Left colon (tissue), 2 donors: Measurements from ENCODE around the gene SPON1. TPM values are rescaled to one million over a fixed set of nuclear protein-coding genes. Genes with fewer than 3 reads are reported as not detected.
A peak's percentile ranks its signal among the peaks of the same experiment; 100 is the strongest.
"Not testable (repeated sequence)": the region's sequence is repeated elsewhere in the genome, so short reads cannot be mapped to it uniquely, and the experiment has no call there.

Experiments
- ATAC-seq: fragments of 200-7000 bp; cut with Tn5 transposase; one replicate; pipeline ENCODE4 v1.9.1; 2020; ENCODE audit warnings: mild to moderate bottlenecking, moderate library complexity
- DNase-seq, 2 donors: peaks; one replicate each; pipeline ENCODE4 v3.0.0-alpha.2; 2020
- intact Hi-C, 2 donors: fragments of 100-400 bp; cut with DNase I in 1 of 2; cut with micrococcal nuclease in 1 of 2; formaldehyde crosslinking; loops; one replicate each; pipeline versions ENCODE4 v1.11.2 to v1.14.0; 2022; cut with DNase I, micrococcal nuclease
- long read RNA-seq: library from polyadenylated mRNA; unstranded; transcript quantifications from one replicate; pipeline ENCODE4 v2.0.0, GENCODE V29; 2021
- total RNA-seq, 2 donors: library from RNA; stranded (reverse); fragmentation: NEBNext Ultra II Directional; extraction: Animal tissue kit (Norgen Biotek cat#: 25700); gene quantifications; one replicate each; pipeline ENCODE4 v1.2.1, GENCODE V29; 2021
- donor health status: DM: no; HTN: no; CAD: no.
- donor health status: DM: yes; HTN: yes; CAD: no.

SPON1 gene
- total RNA-seq: 10 to 100 TPM; 86.7 to 87.0 TPM
- long read RNA-seq, full-length matches to known transcripts: 29 of 123 reads
- long read RNA-seq, partial matches to known transcripts: 84 of 123 reads
- long read RNA-seq, other reads (novel, unspliced or antisense): 10 of 123 reads

DNA sequence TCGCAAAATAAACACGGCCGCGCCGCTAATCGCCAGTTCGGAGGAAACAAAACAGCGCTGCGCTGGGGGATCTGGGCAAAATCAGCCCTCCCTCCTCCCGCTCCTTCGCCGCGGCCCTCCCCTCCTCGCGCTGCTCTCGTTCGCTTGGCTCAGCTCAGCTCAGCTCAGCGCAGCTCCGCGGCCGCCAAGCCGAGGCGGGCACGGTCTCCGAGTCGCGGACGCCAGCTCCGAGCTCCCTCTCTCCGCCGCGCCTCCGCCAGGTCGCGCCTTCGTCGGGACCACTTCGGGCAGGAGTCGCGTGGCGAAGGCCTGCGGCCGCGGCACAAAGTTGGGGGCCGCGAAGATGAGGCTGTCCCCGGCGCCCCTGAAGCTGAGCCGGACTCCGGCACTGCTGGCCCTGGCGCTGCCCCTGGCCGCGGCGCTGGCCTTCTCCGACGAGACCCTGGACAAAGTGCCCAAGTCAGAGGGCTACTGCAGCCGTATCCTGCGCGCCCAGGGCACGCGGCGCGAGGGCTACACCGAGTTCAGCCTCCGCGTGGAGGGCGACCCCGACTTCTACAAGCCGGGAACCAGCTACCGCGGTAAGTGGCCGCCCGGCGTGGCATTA is at the start of gene SPON1:
Gene SPON1, plus strand, starts transcription at position 162 of the 607 bp plus-strand sequence. Its CDS starts 182 bp downstream, at position 344.
- intact Hi-C loops: no loop called here

GRCh38 chr11:13917264-13917663 is 45.3 kb upstream of the SPON1 start:
- no peak for DNase-seq
- intact Hi-C loops: no loop called here
- ATAC-seq: no peak

More for the DNA sequence above, at the start of gene SPON1:
- DNase-seq (peak; percentile 52 to 68), ATAC-seq (peak; percentile 40)

GRCh38 chr11:13917904-13918303 is 44.6 kb upstream of the SPON1 start:
- ATAC-seq (no peak), DNase-seq (no peak)
- intact Hi-C loops: no loop called here

DNA sequence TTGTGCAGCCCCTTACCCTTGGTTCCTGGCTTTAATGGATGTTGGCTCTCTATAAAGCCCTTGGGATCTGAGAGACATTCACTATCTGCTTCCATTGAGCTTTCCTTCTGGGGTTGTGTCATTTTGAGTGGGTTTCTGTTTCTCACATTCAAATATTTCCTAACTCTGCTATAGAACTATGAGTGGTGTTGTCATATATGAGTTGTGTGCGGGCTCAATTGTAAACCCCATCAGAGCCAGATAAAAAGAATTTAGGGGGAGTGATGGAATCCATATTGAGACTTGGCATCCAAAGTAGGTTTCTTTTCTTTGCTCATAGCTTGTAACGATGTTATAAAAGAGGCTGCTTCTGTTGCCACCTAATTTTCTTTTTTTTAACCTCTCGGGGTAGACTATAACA is 41.8 kb upstream of the SPON1 start:
- ATAC-seq: no peak
- DNase-seq: no peak
- intact Hi-C loops: no loop called here

DNA sequence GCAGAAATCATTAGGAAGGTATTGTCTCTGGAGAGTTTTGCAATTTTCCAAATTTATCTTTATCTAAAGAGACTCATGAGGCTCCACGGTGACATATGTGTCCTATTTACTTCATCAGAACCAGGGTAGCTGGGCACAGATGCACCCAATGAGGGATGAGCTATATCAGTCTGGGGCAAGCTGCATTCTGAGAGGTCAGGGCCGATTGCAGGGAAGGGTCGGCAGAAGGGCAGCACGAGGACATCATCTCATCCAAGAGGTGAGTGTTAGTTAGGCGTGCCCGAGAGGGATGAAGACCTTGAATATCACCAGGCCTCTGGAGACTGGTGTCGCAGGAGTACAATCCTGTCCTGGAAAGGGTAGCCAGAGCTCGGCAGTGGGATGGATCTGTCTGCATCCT is 41.0 kb upstream of the SPON1 start:
- intact Hi-C loops: no loop called here
- DNase-seq (no peak), ATAC-seq (no peak)

GRCh38 chr11:13923182-13923581 is 39.3 kb upstream of the SPON1 start:
- DNase-seq (peak in 1 of 2 donors; percentile 16), ATAC-seq (peak; percentile 88)
- intact Hi-C loops: no loop called here

DNA sequence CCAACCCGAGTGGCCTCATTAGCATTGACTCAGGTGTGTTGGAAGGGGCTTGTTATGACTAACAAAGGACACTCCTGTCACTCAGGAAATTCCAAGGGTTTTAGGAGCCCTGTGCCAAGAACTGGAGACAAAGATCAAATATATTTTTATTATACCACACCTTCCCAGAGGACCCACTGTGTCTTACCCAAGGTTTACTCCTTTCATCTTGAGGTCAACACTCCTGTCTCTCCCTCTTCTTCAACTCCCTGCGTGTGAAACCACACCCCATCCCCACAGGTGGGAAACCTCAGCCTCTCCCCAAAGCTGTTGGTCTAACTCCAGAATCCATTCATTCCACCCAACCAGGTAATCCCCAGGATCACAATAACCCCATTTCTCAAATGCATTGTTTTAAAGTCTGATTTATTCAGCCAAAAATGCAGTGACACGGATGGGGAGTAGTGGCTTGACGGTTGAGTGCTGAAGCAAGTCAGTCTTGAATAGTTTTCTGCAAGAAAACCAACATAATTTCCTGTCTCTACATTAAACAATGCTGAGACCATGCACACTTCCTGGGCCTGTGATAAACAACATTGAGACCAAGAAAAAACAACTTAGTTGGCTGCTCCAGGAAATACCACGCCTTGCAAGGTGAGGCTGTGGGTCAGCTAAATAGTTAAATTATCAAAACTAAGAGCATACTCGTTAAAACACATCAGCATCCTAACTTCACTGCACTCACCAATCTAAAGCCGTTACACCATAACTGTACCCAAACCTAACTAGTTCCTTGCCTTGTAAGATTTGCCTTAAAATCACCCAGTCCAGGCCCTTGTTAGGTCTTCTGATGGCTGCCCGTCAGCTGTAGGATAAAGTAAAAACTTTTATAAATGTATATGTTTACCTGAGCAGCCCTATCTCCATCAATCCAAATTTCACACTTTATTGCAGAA is 38.5 kb upstream of the SPON1 start:
- intact Hi-C loops: no loop called here
- DNase-seq (no peak), ATAC-seq (peak; percentile 33)

GRCh38 chr11:13924801-13925327 is 37.7 kb upstream of the SPON1 start:
- DNase-seq (no peak), ATAC-seq (no peak)
- intact Hi-C loops: no loop called here

GRCh38 chr11:13926366-13926765 is 36.2 kb upstream of the SPON1 start:
- intact Hi-C loops, DNase-seq: not testable (repeated sequence)
- ATAC-seq: peak; percentile 32

- ATAC-seq (no peak), DNase-seq (no peak)
- intact Hi-C loops: no loop called here
Measured at GRCh38 chr11:13926981-13927380, 35.5 kb upstream of the SPON1 start.

DNA sequence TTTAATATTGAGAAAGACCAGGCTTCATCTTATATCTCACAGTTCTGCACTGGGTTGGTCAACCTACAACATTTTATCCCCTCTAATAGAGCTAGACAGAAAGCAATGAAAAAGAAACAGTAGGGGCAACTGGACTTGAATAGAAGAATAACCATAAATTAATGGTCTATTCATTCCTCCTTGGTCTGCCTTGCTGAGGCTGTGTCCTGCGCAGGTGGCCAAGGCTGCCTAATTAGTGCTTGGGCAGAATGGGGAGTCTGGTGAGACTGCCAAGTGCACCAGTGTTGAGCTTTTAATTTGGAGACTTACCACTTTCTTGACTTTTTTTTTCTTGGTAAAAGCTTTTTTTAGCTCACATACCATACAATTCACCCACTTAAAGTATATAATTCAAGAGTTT is 35.0 kb upstream of the SPON1 start:
- intact Hi-C loops: no loop called here
- ATAC-seq (no peak), DNase-seq (no peak)

- DNase-seq (no peak), ATAC-seq (peak; percentile 29)
- intact Hi-C loops: no loop called here
Measured at GRCh38 chr11:13928566-13929251, 33.8 kb upstream of the SPON1 start.

DNA sequence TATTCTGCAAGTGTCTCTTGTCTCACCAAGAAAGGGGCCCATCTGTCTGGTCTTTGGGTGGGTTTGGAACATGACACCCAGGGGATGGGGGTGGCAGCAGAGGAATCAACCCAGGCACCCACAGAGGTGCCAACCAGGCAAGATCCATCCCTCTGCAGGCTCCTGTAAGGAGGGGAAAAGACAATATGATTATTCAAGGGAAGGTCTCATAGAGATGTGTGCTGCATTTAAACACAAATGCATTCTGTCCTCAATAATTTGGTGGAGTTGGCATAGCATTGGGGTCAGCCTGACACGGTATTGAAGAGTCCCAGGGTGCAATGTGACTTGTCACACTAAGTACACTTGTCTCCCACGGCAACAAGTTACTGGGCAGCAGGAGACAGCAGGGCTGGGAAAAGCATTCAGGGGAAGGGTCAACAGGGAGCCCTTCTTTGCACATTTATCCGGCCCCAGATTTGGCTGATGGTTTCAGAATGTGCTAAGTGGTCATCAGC is 33.1 kb upstream of the SPON1 start:
- intact Hi-C loops: no loop called here
- DNase-seq (no peak), ATAC-seq (no peak)

DNA sequence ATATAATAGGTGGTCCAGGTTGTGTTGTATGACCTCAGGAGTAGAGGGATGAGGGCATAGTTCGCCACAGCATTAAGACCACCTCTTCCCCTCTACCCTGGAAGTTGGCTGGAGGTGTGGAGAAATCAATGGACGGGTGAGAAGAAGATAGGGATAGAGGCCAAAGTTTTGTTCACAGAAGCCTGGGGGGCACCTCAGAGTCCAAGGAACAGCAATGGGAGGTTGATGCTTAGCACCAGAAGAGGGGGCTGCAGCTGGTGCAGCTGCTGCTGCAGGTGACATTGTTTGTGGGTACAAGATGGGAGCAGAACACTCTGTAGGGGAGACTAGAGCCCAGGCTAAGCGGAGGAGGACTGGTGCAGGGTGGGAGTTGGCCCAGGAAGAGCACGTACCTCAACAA is 31.2 kb upstream of the SPON1 start:
- DNase-seq (no peak), ATAC-seq (no peak)
- intact Hi-C loops: no loop called here

DNA sequence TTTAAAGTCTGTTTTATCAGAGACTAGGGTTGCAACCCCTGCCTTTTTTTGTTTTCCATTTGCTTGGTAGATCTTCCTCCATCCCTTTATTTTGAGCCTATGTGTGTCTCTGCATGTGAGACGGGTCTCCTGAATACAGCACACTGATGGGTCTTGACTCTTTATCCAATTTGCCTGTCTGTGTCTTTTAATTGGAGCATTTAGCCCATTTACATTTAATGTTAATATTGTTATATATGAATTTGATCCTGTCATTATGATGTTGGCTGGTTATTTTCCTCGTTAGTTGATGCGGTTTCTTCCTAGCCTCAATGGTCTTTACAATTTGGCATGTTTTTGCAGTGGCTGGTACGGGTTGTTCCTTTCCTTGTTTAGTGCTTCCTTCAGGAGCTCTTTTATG is 25.4 kb upstream of the SPON1 start:
- ATAC-seq, intact Hi-C loops, DNase-seq: not testable (repeated sequence)

- DNase-seq, intact Hi-C loops, ATAC-seq: not testable (repeated sequence)
Measured at GRCh38 chr11:13938829-13939228, 23.7 kb upstream of the SPON1 start.

DNA sequence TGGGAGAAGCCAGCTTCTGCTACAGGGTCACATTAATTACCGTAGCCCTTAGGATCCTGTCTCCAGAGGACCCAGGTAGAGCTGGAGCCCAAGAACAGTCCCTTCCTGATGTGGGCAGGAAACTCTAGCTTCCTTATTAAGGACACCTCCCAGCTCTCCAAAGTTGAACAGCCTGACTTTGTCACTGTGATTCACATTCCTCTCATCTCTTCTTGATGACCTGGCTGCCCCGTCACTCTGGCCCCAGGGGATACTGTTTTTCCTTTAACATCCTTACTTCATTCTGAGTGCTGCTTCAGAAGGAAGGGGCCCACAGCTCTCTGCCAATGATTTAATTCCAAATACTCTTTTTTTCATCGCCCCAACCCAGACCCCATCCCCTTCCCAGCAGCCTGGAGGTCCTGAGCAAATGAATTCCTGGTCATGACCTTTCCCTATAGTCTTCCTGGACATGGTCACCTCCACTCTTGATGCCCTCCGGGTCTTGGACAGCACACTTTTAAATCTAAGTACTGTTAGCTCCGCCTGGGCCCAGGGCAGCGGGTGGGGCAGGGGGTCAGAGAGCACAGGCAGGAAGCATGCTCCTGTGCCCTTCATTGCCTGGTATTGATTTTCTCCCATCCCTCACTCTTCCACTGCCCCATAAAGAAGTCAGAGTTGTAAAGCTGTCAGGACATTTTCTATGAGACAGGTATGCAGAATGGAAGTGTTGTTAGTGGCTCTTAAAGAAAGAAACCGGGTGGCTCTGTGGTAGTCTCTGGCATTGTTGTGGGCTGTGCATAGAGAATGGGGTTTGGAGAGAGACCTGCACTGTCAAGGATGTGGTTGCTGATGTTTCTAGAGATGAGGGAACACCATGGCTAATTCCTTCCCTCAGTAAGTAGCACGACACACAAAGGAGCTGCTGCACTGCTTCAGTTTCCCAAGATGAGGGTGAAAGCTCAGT is 22.3 kb upstream of the SPON1 start:
- ATAC-seq: no peak
- intact Hi-C loops: no loop called here
- no peak for DNase-seq

DNA sequence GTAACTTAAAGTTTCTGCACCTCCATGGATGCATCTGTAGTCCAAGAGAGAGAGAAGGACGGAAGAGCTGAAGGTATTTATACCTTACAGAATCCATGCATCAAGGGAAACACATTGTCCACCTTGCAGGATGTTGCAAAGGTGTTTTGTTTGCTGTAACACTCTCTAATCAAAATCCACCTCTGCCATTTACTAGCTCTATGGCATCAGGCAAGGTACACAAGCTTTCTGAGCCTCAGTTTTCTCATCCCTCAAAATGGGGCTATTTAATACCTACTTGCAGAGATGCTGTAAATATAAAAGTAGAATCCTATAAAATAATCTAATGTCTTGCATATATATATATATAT is 21.6 kb upstream of the SPON1 start:
- no peak for ATAC-seq
- intact Hi-C loops: no loop called here
- DNase-seq: no peak
